ENCODE results near the gene DCC. TPM values are rescaled to one million over a fixed set of nuclear protein-coding genes. Genes with fewer than 3 reads are reported as not detected.

Gene DCC
- total RNA-seq, 2 donors from 2014 or later = 0.33 TPM; not detected in 1

- Histone ChIP-seq H3K9me3 (no peaks in the 10 kb centered on the region), H3K27me3 (no peaks in the 10 kb centered on the region), H3K27ac (peak overlapping the region in 2 of 4 donors; percentile 29 to 58), H3K4me1 (no peaks in the 10 kb centered on the region), H3K4me3 (no peak overlapping the region), H3K36me3 (replicated peaks in 1 of 2; ENCODE audit: insufficient read depth in 1 of 2, low read depth in 2 of 2) (no peaks in the 10 kb centered on the region)
- ATAC-seq = peak; percentile 75
- DNase-seq = peak in 1 of 4 donors; percentile 2
- 27 to 41% methylated on average over 3 of the region's 3 CpGs for WGBS, 2 donors
- intact Hi-C loops (cut with DNase I) = no loop called here
- no peak for TF ChIP-seq CTCF (IDR thresholded peaks at IDR 0.05)
- no peak for TF ChIP-seq POLR2A (IDR thresholded peaks at IDR 0.05)
Measured at GRCh38 chr18:52620926-52621439, 281.0 kb downstream of the DCC start.

- Histone ChIP-seq H3K27me3 (no peaks in the 10 kb centered on the region), H3K4me1 (no peaks in the 10 kb centered on the region), H3K27ac (no peak overlapping the region), H3K36me3 (replicated peaks in 1 of 2; ENCODE audit: insufficient read depth in 1 of 2, low read depth in 2 of 2) (no peaks in the 10 kb centered on the region), H3K4me3 (no peak overlapping the region), H3K9me3 (no peaks in the 10 kb centered on the region)
- DNase-seq = no peak
- no peak for TF ChIP-seq POLR2A (IDR thresholded peaks at IDR 0.05)
- no peak for TF ChIP-seq CTCF (IDR thresholded peaks at IDR 0.05)
- intact Hi-C loops (cut with DNase I) = no loop called here
- no peak for ATAC-seq
- WGBS, 2 donors = 80 to 87% methylated on average over 5 of the region's 5 CpGs
Measured at GRCh38 chr18:52624702-52625101, 284.7 kb downstream of the DCC start.

GRCh38 chr18:52636536-52636935, 296.5 kb downstream of the DCC start:
- H3K27ac ChIP-seq = no peak overlapping the region
- no peaks in the 10 kb centered on the region for H3K36me3 ChIP-seq (replicated peaks in 1 of 2; ENCODE audit: insufficient read depth in 1 of 2, low read depth in 2 of 2)
- no peaks in the 10 kb centered on the region for H3K9me3 ChIP-seq
- TF ChIP-seq CTCF (IDR thresholded peaks at IDR 0.05) (no peak), POLR2A (IDR thresholded peaks at IDR 0.05) (no peak)
- no peaks in the 10 kb centered on the region for H3K27me3 ChIP-seq
- H3K4me3 ChIP-seq = no peak overlapping the region
- no peak for ATAC-seq
- DNase-seq = peak in 1 of 4 donors; percentile 5
- peaks cover 7% of the 10 kb centered on the region for H3K4me1 ChIP-seq
- 94 to 97% methylated on average over 3 to 5 of the region's 5 CpGs for WGBS, 2 donors
- intact Hi-C loops (cut with DNase I) = no loop called here

GRCh38 chr18:52648201-52648600, 308.2 kb downstream of the DCC start:
- DNase-seq = no peak
- intact Hi-C loops (cut with DNase I) = no loop called here
- Histone ChIP-seq H3K36me3 (replicated peaks in 1 of 2; ENCODE audit: insufficient read depth in 1 of 2, low read depth in 2 of 2) (no peaks in the 10 kb centered on the region), H3K27me3 (no peaks in the 10 kb centered on the region), H3K4me3 (no peak overlapping the region), H3K27ac (no peak overlapping the region), H3K4me1 (no peaks in the 10 kb centered on the region), H3K9me3 (no peaks in the 10 kb centered on the region)
- no peak for ATAC-seq
- TF ChIP-seq CTCF (IDR thresholded peaks at IDR 0.05) (no peak), POLR2A (IDR thresholded peaks at IDR 0.05) (no peak)
- 72 to 73% methylated on average over 4 of the region's 4 CpGs for WGBS, 2 donors

GRCh38 chr18:52652391-52652790, 312.4 kb downstream of the DCC start:
- 36 to 47% methylated on average over 4 of the region's 4 CpGs for whole genome bisulfite sequencing, 2 donors
- no peaks in the 10 kb centered on the region for H3K4me1 ChIP-seq
- DNase-seq (no peak), ATAC-seq (no peak)
- H3K27me3 ChIP-seq = no peaks in the 10 kb centered on the region
- TF ChIP-seq POLR2A (IDR thresholded peaks at IDR 0.05) (no peak), CTCF (IDR thresholded peaks at IDR 0.05) (no peak)
- H3K9me3 ChIP-seq = no peaks in the 10 kb centered on the region
- H3K4me3 ChIP-seq = no peak overlapping the region
- no peak overlapping the region for H3K27ac ChIP-seq
- intact Hi-C loops (cut with DNase I) = no loop called here
- H3K36me3 ChIP-seq (replicated peaks in 1 of 2; ENCODE audit: insufficient read depth in 1 of 2, low read depth in 2 of 2) = no peaks in the 10 kb centered on the region

Data from body of pancreas (tissue), 4 donors.